ENCODE measurements around the gene MADCAM1. TPM values are rescaled to one million over a fixed set of nuclear protein-coding genes. Genes with fewer than 3 reads are reported as not detected.

Gene MADCAM1
- total and polyA plus RNA-seq, 7 experiments from 2014 or later = 0.12 to 1.8 (median 0.61) TPM; not detected in 2

DNA sequence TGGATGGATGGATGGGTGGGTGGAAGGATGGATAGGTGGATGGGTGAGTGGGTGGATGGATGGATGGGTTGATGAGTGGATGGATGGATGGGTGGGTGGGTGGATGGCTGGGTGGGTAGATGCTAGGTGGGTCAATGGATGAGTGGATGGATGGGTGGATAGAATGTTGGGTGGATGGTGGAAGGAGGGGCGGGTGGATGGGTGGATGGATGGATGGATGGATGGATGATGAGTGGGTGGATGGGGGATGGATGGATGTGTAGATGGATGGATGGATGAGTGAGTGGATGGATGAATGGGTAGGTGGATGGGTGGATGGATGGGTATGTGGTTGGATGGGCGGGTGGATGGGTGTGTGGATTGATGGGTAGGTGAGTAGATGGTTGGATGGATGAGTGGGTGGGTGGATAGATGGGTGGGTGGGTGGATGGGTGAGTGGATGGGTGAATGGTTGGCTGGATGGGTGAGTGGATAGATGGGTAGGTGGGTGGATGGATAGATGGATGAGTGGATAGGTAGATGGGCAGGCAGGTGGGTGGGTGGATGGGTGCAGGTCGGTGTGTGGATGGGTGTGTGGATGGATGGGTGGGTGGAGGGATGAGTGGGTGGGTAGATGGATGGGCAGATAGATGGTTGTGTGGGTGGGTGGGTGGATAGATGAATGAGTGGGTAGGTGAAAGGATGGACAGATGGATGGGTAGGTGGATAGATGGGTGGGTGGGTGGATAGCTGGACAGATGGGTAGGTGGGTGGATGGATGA is 31.1 kb upstream of the MADCAM1 start:
- peaks cover 0 to 11% (median 0%) of the 10 kb centered on the region in 11 donors for H3K9me3 Mint-ChIP-seq
- Histone ChIP-seq H3K4me3 (ENCODE audit: low read length) (no peak overlapping the region), H3K27me3 (ENCODE audit: control insufficient read depth in 2 of 2, insufficient read depth in 2 of 2, low read length in 2 of 2) (no peaks in the 10 kb centered on the region), H3K9me3 (ENCODE audit: control insufficient read depth in 2 of 3, low read length in 3 of 3) (no peaks in the 10 kb centered on the region), H3K27ac (ENCODE audit: low read depth, low read length) (no peak overlapping the region), H3K36me3 (ENCODE audit: control insufficient read depth in 2 of 3, insufficient read depth in 3 of 3, low read length in 3 of 3) (no peaks in the 10 kb centered on the region), H3K4me1 (ENCODE audit: control insufficient read depth in 2 of 2, insufficient read depth in 2 of 2, low read length in 2 of 2) (no peaks in the 10 kb centered on the region)
- intact Hi-C loops (cut with micrococcal nuclease) = no loop called here
- no peak overlapping the region for H3K4me3 Mint-ChIP-seq
- H3K27me3 Mint-ChIP-seq = peaks cover 7 to 15% (median 10%) of the 10 kb centered on the region in 5 donors
- no peaks in the 10 kb centered on the region for H3K36me3 Mint-ChIP-seq
- DNase-seq (no peak), ATAC-seq (no peak)
- peaks cover 0 to 4% (median 0%) of the 10 kb centered on the region in 7 donors for H3K4me1 Mint-ChIP-seq
- POLR2A ChIA-PET = no interaction called here
- no peak overlapping the region for H3K27ac Mint-ChIP-seq
- CTCF ChIA-PET = no interaction called here

DNA sequence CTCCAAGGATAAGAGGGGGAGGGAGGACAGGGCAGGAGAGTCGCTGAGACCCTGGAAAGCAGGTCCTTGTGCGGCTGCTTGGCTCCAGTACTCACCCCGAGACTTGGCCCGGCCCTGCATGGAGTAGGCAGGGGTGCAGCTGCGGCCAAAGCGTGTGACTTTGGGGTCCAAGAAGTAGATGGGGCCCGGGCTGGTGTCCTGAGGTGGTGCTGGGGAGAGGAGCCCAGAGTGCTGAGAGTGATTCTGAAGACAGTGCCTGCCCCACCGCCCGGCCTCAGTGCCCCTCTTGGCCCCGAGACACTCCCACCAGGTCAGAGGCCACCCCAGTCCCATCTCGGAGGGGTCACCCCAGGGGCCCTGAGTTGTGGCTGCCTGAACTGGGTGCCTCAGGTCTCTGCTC is 28.7 kb upstream of the MADCAM1 start:
- H3K4me1 ChIP-seq (ENCODE audit: control insufficient read depth in 2 of 2, insufficient read depth in 2 of 2, low read length in 2 of 2) = no peaks in the 10 kb centered on the region
- CTCF ChIA-PET = no interaction called here

GRCh38 chr19:468587-469256 is 27.6 kb upstream of the MADCAM1 start:
- ChIA-PET POLR2A (no interaction called here), CTCF (no interaction called here)
- Mint-ChIP-seq H3K4me3 (no peak overlapping the region), H3K27me3 (peaks cover 0 to 4% (median 0%) of the 10 kb centered on the region in 5 donors), H3K36me3 (no peaks in the 10 kb centered on the region), H3K9me3 (peaks cover 0 to 11% (median 0%) of the 10 kb centered on the region in 11 donors), H3K27ac (peak overlapping the region in 1 of 9 donors; percentile 65), H3K4me1 (no peaks in the 10 kb centered on the region)
- intact Hi-C loops (cut with micrococcal nuclease) = no loop called here
- H3K9me3 ChIP-seq (ENCODE audit: control insufficient read depth in 2 of 3, low read length in 3 of 3) = no peaks in the 10 kb centered on the region
- no peak overlapping the region for H3K4me3 ChIP-seq (ENCODE audit: low read length)
- H3K27me3 ChIP-seq (ENCODE audit: control insufficient read depth in 2 of 2, insufficient read depth in 2 of 2, low read length in 2 of 2) = no peaks in the 10 kb centered on the region
- ATAC-seq = no peak
- no peak overlapping the region for H3K27ac ChIP-seq (ENCODE audit: low read depth, low read length)
- H3K4me1 ChIP-seq (ENCODE audit: control insufficient read depth in 2 of 2, insufficient read depth in 2 of 2, low read length in 2 of 2) = no peaks in the 10 kb centered on the region
- no peaks in the 10 kb centered on the region for H3K36me3 ChIP-seq (ENCODE audit: control insufficient read depth in 2 of 3, insufficient read depth in 3 of 3, low read length in 3 of 3)
- no peak for DNase-seq

More for the DNA sequence above, 28.7 kb upstream of the MADCAM1 start:
- no peak overlapping the region for H3K27ac Mint-ChIP-seq
- POLR2A ChIA-PET = no interaction called here
- ATAC-seq = no peak
- no peaks in the 10 kb centered on the region for H3K4me1 Mint-ChIP-seq
- peaks cover 4 to 7% (median 7%) of the 10 kb centered on the region in 5 donors for H3K27me3 Mint-ChIP-seq
- intact Hi-C loops (cut with micrococcal nuclease) = no loop called here
- H3K4me3 Mint-ChIP-seq = no peak overlapping the region
- no peaks in the 10 kb centered on the region for H3K36me3 Mint-ChIP-seq
- Histone ChIP-seq H3K4me3 (ENCODE audit: low read length) (no peak overlapping the region), H3K9me3 (ENCODE audit: control insufficient read depth in 2 of 3, low read length in 3 of 3) (no peaks in the 10 kb centered on the region), H3K36me3 (ENCODE audit: control insufficient read depth in 2 of 3, insufficient read depth in 3 of 3, low read length in 3 of 3) (no peaks in the 10 kb centered on the region), H3K27me3 (ENCODE audit: control insufficient read depth in 2 of 2, insufficient read depth in 2 of 2, low read length in 2 of 2) (no peaks in the 10 kb centered on the region), H3K27ac (ENCODE audit: low read depth, low read length) (no peak overlapping the region)
- no peak for DNase-seq
- H3K9me3 Mint-ChIP-seq = peaks cover 0 to 11% (median 0%) of the 10 kb centered on the region in 11 donors

DNA sequence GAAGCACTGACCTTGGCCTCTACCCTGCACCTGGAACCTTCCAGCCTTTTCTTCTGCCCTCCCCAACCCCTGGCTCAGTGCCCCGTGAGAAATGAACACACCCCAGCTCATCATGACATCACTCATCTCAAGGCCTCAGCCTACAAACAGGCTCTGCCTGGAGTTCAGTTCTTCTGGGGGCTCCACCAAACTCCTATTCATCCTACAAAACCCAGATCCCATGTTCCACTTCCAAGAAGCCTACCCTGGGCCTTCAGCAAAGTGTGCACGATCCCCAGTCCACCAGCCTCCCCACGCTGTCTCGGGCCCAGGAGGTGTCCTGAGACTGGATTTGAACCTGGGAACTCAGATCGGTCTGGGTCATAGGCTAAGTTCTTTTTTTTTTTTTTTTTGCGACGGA is 26.5 kb upstream of the MADCAM1 start:
- intact Hi-C loops (cut with micrococcal nuclease) = no loop called here
- Histone ChIP-seq H3K36me3 (ENCODE audit: control insufficient read depth in 2 of 3, insufficient read depth in 3 of 3, low read length in 3 of 3) (no peaks in the 10 kb centered on the region), H3K4me3 (ENCODE audit: low read length) (no peak overlapping the region), H3K9me3 (ENCODE audit: control insufficient read depth in 2 of 3, low read length in 3 of 3) (no peaks in the 10 kb centered on the region), H3K4me1 (ENCODE audit: control insufficient read depth in 2 of 2, insufficient read depth in 2 of 2, low read length in 2 of 2) (no peaks in the 10 kb centered on the region), H3K27ac (ENCODE audit: low read depth, low read length) (no peak overlapping the region), H3K27me3 (ENCODE audit: control insufficient read depth in 2 of 2, insufficient read depth in 2 of 2, low read length in 2 of 2) (no peaks in the 10 kb centered on the region)
- no peak overlapping the region for H3K4me3 Mint-ChIP-seq
- H3K9me3 Mint-ChIP-seq = peaks cover 0 to 8% (median 0%) of the 10 kb centered on the region in 11 donors
- no peak overlapping the region for H3K27ac Mint-ChIP-seq
- no peaks in the 10 kb centered on the region for H3K4me1 Mint-ChIP-seq
- CTCF ChIA-PET = no interaction called here
- DNase-seq = no peak
- no peaks in the 10 kb centered on the region for H3K36me3 Mint-ChIP-seq
- POLR2A ChIA-PET = no interaction called here
- no peak for ATAC-seq
- H3K27me3 Mint-ChIP-seq = no peaks in the 10 kb centered on the region

- Histone ChIP-seq H3K9me3 (ENCODE audit: control insufficient read depth in 2 of 3, low read length in 3 of 3) (no peaks in the 10 kb centered on the region), H3K4me3 (ENCODE audit: low read length) (no peak overlapping the region), H3K27me3 (ENCODE audit: control insufficient read depth in 2 of 2, insufficient read depth in 2 of 2, low read length in 2 of 2) (no peaks in the 10 kb centered on the region), H3K4me1 (ENCODE audit: control insufficient read depth in 2 of 2, insufficient read depth in 2 of 2, low read length in 2 of 2) (no peaks in the 10 kb centered on the region), H3K27ac (ENCODE audit: low read depth, low read length) (no peak overlapping the region), H3K36me3 (ENCODE audit: control insufficient read depth in 2 of 3, insufficient read depth in 3 of 3, low read length in 3 of 3) (no peaks in the 10 kb centered on the region)
- ATAC-seq = no peak
- no peak overlapping the region for H3K27ac Mint-ChIP-seq
- CTCF ChIA-PET = no interaction called here
- H3K4me1 Mint-ChIP-seq = peaks cover 0 to 1% (median 0%) of the 10 kb centered on the region in 7 donors
- POLR2A ChIA-PET = no interaction called here
- H3K27me3 Mint-ChIP-seq = peaks cover 0 to 5% (median 0%) of the 10 kb centered on the region in 5 donors
- peaks cover 0 to 5% (median 0%) of the 10 kb centered on the region in 11 donors for H3K9me3 Mint-ChIP-seq
- H3K4me3 Mint-ChIP-seq = no peak overlapping the region
- intact Hi-C loops (cut with micrococcal nuclease) = no loop called here
- no peak for DNase-seq
- no peaks in the 10 kb centered on the region for H3K36me3 Mint-ChIP-seq
These were observed 25.6 kb upstream of the MADCAM1 start for GRCh38 chr19:470701-471100.

DNA sequence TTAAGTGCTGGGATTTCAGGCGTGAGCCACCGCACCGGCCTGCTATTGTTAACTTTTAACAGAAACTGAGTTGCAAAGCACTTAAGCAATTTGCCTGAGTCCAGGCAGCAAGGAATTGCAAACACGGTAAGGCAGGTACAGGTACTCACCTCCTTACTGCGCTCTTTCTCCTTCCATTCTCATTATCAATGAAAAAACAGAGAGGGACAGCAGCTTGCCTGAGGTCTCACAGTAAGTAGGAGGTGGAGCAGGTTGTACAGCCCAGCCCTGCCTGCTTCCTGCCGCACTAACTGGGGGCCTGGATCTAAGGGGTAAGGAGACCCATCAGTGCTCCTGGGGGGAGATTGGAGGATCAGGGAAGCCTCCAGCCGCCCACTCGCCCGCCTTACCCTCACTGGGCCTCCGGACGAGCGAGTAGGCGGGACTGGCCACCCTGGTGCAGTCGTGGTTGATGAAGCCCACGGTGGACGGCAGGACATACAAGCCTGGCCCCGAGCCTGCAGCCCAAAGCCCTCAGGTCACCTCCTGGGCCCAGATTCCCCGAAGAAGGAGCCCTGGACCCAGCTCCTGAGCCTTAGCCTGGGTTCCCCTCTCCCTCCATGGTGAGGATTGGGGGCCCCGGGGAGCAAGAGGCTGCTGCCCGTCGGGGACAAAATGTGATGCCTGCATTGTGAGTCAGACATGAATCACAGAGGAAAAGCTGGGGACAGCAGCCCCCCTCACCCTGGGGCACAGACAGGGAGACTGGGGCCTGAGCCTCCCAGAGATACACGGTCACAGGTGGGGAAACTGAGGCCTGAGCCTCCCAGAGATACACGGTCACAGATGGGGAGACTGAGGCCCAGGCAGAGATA is 24.1 kb upstream of the MADCAM1 start:
- H3K4me3 ChIP-seq (ENCODE audit: low read length) = no peak overlapping the region
- POLR2A ChIA-PET = no interaction called here

More for the DNA sequence above, 24.1 kb upstream of the MADCAM1 start:
- no peak for ATAC-seq
- intact Hi-C loops (cut with micrococcal nuclease) = no loop called here
- no peak overlapping the region for H3K27ac Mint-ChIP-seq
- H3K9me3 Mint-ChIP-seq = peaks cover 0 to 3% (median 0%) of the 10 kb centered on the region in 11 donors
- H3K4me1 Mint-ChIP-seq = peaks cover 0 to 1% (median 0%) of the 10 kb centered on the region in 7 donors
- Histone ChIP-seq H3K27ac (ENCODE audit: low read depth, low read length) (no peak overlapping the region), H3K27me3 (ENCODE audit: control insufficient read depth in 2 of 2, insufficient read depth in 2 of 2, low read length in 2 of 2) (no peaks in the 10 kb centered on the region), H3K9me3 (ENCODE audit: control insufficient read depth in 2 of 3, low read length in 3 of 3) (no peaks in the 10 kb centered on the region), H3K36me3 (ENCODE audit: control insufficient read depth in 2 of 3, insufficient read depth in 3 of 3, low read length in 3 of 3) (no peaks in the 10 kb centered on the region), H3K4me1 (ENCODE audit: control insufficient read depth in 2 of 2, insufficient read depth in 2 of 2, low read length in 2 of 2) (no peaks in the 10 kb centered on the region)
- DNase-seq = no peak
- peaks cover 0 to 8% (median 0%) of the 10 kb centered on the region in 5 donors for H3K27me3 Mint-ChIP-seq
- H3K4me3 Mint-ChIP-seq = no peak overlapping the region
- H3K36me3 Mint-ChIP-seq = no peaks in the 10 kb centered on the region
- CTCF ChIA-PET = no interaction called here
